Lung (tissue), 12 donors: ENCODE results near the gene HMCN2. TPM values are rescaled to one million over a fixed set of nuclear protein-coding genes. Genes with fewer than 3 reads are reported as not detected.

ENCODE experiments used
- ATAC-seq: fragments of 200-7000 bp; cut with Tn5 transposase; one replicate; pipeline ENCODE4 v1.9.1; 2020; ENCODE audit warnings: moderate number of reproducible peaks; ENCODE audit not compliant: insufficient read depth, low FRiP score
- DNase-seq, 3 donors: peaks; one replicate each; pipeline ENCODE4 v3.0.0-alpha.2; 2013 to 2017
- H3K27ac ChIP-seq, 2 donors: one replicate each; pipeline ENCODE4 v1.5.1; 2013; ENCODE audit warnings: mild to moderate bottlenecking in 2 of 2, moderate library complexity in 2 of 2, control low read depth in 1 of 2, inconsistent platforms in 1 of 2, low read depth in 1 of 2, low read length in 1 of 2
- H3K27me3 ChIP-seq, 3 donors: one replicate each; pipeline ENCODE4 v1.5.1; 2013; ENCODE audit warnings: low read length in 2 of 3; ENCODE audit not compliant: control insufficient read depth in 3 of 3, insufficient read depth in 3 of 3
- H3K36me3 ChIP-seq, 4 donors: one replicate each; pipeline ENCODE4 v1.5.1; 2013; ENCODE audit warnings: low read length in 4 of 4, mild to moderate bottlenecking in 1 of 4, moderate library complexity in 1 of 4; ENCODE audit not compliant: control insufficient read depth in 4 of 4, insufficient read depth in 4 of 4
- H3K4me1 ChIP-seq, 5 donors: one replicate each; pipeline ENCODE4 v1.5.1; 2013; ENCODE audit warnings: low read length in 5 of 5, mild to moderate bottlenecking in 2 of 5, moderate library complexity in 1 of 5; ENCODE audit not compliant: control insufficient read depth in 5 of 5, insufficient read depth in 5 of 5
- H3K4me3 ChIP-seq: one replicate; pipeline ENCODE4 v1.5.1; 2013; ENCODE audit warnings: mild to moderate bottlenecking, control low read depth, moderate library complexity
- H3K9ac ChIP-seq, 2 donors: one replicate each; pipeline ENCODE4 v1.5.1; 2013; ENCODE audit warnings: low read length in 2 of 2, control low read depth in 1 of 2; ENCODE audit not compliant: insufficient read depth in 1 of 2
- H3K9me3 ChIP-seq, 4 donors: one replicate each; pipeline ENCODE4 v1.5.1; 2013; ENCODE audit warnings: low read length in 3 of 4, mild to moderate bottlenecking in 1 of 4, moderate library complexity in 1 of 4; ENCODE audit not compliant: control insufficient read depth in 4 of 4, insufficient read depth in 3 of 4
- CTCF ChIP-seq: IDR thresholded peaks from 2 replicates; pipeline ENCODE4 v1.5.1; 2012; ENCODE audit warnings: mild to moderate bottlenecking; ENCODE audit errors: control extremely low read depth, extremely low read depth
- WGBS, 2 donors: extraction: QIAGEN DNeasy Blood & Tissue Kit; methylation state at CpG; one replicate each; pipeline ENCODE4 v1.1.7; 2013; 5-methylcytosine and 5-hydroxymethylcytosine counted together
- polyA plus RNA-seq, 2 donors: library from polyadenylated mRNA; stranded (reverse); fragments of 200-250 nt; gene quantifications; one replicate each; pipeline ENCODE4 v1.2.1, GENCODE V29; 2013
- total RNA-seq, 2 donors: library from RNA; depleted of rRNA in 1 of 2; stranded (reverse); fragments of >200 nt in 1 of 2; gene quantifications; one replicate each; pipeline ENCODE4 v1.2.1, GENCODE V29; 2014 to 2021
- donor health status: control.
- donor health status: control.
- donor health status: Bipolar disorder and iron deficiency.
- donor health status: healthy.
- donor health status: DM: yes; HTN: yes; CAD: no.

The HMCN2 gene
- total and polyA plus RNA-seq, 4 donors, result 2.1 to 5.2 (median 3.7) TPM

DNA sequence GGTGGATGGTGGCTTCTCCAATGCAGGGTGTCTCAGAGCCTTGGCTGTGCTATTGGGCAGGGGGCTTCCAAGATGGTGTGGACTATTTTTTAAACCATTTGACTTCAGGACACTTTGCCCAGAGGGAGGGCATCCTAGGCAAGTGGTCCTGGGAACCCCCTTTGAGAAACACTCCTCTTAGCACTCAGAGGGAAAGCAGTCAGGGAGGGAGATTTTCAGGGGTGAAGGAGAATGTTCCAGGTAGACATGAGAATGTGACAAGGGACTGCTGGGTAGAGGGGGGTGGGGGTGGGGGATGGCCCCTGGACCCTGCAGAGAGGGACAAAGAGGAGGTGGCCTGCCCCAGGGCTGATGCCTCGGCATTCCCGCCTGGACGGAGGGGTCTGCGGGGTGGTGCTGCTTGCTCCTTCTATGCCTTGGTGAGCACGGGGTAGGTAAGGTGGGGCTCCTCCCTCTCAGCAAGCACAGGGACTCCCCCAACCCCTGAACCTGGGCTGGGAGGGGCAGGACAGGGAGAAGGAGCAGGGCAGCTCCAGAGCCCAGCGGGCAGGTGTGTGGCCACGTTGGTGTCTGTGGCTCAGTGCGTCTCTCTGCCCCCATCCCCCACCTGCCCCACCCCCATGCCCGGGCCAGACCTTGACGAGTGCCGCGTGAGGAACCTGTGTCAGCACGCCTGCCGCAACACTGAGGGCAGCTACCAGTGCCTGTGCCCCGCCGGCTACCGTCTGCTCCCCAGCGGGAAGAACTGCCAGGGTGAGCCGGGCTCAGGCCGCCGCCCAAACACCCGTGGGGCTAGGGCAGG lies 165.4 kb downstream of the HMCN2 start:
- DNase-seq, result no peak
- no peak for TF ChIP-seq CTCF
- Histone ChIP-seq H3K9me3 (peaks cover 0 to 9% (median 0%) of the 10 kb centered on the region in 4 donors), H3K4me3 (no peak overlapping the region), H3K9ac (no peak overlapping the region), H3K36me3 (no peaks in the 10 kb centered on the region), H3K27me3 (peaks cover 3 to 26% (median 13%) of the 10 kb centered on the region in 3 donors), H3K27ac (no peak overlapping the region), H3K4me1 (peaks cover 0 to 10% (median 0%) of the 10 kb centered on the region in 5 donors)
- no peak for ATAC-seq
- WGBS, 2 donors, result 93 to 97% methylated on average over 18 to 22 of the region's 22 CpGs

GRCh38 chr9:130431536-130432303 lies 166.2 kb downstream of the HMCN2 start:
- Histone ChIP-seq H3K36me3 (no peaks in the 10 kb centered on the region), H3K27ac (no peak overlapping the region), H3K4me1 (peaks cover 0 to 9% (median 0%) of the 10 kb centered on the region in 5 donors), H3K9me3 (peaks cover 0 to 9% (median 0%) of the 10 kb centered on the region in 4 donors), H3K4me3 (no peak overlapping the region), H3K27me3 (peaks cover 3 to 26% (median 13%) of the 10 kb centered on the region in 3 donors), H3K9ac (no peak overlapping the region)
- WGBS, 2 donors, result 81 to 85% methylated on average over 16 to 17 of the region's 17 CpGs
- ATAC-seq (no peak), DNase-seq (no peak)
- TF ChIP-seq CTCF, result no peak

DNA sequence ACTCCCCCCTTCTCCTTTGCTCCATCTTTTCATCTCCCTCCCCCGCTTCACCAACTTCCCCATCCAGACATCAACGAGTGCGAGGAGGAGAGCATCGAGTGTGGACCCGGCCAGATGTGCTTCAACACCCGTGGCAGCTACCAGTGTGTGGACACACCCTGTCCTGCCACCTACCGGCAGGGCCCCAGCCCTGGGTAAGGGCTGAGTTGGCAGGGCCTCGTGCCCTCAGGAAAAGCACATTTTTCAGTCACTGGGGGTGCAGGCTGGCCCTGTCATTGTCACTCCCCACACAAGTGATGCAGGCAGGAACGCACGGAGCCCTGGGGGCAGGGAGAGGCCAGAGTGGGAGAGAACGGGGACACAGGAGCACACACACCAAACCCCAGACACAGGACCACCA lies 166.8 kb downstream of the HMCN2 start:
- DNase-seq, result no peak
- H3K4me1 ChIP-seq, result peaks cover 0 to 9% (median 0%) of the 10 kb centered on the region in 5 donors
- no peaks in the 10 kb centered on the region for H3K36me3 ChIP-seq
- H3K9me3 ChIP-seq, result peaks cover 0 to 9% (median 0%) of the 10 kb centered on the region in 4 donors
- H3K4me3 ChIP-seq, result no peak overlapping the region
- 44 to 50% methylated on average over 11 of the region's 11 CpGs for WGBS, 2 donors
- ATAC-seq, result no peak
- H3K9ac ChIP-seq, result no peak overlapping the region
- H3K27ac ChIP-seq, result no peak overlapping the region
- TF ChIP-seq CTCF, result no peak
- H3K27me3 ChIP-seq, result peaks cover 3 to 31% (median 13%) of the 10 kb centered on the region in 3 donors
